H1 (cell line): ENCODE measurements around the gene PCDH20. TPM values are rescaled to one million over a fixed set of nuclear protein-coding genes. Genes with fewer than 3 reads are reported as not detected.

ENCODE experiments used
- CTCF ChIA-PET: fragments of 300-600 bp; sonication (Branson Sonifier 250); formaldehyde crosslinking; loops from one replicate; lab custom pipeline; 2021; ENCODE audit not compliant: partially characterized antibody; lab: Charles Lee
- POLR2A ChIA-PET: fragments of 300-600 bp; sonication (Branson Sonifier 250); formaldehyde crosslinking; loops from one replicate; lab custom pipeline; 2021; ENCODE audit warnings: inconsistent platforms; ENCODE audit not compliant: partially characterized antibody; lab: Charles Lee
- DNase-seq, 2 experiments: peaks; one replicate each; pipeline versions ENCODE4 v3.0.0 to v3.0.0-alpha.2; 2010 to 2022; ENCODE audit warnings: low spot score in 2 of 2, low read depth in 1 of 2, mixed read lengths in 1 of 2
- FAIRE-seq: peaks from 2 replicates; lab custom pipeline; 2011; peaks lifted over from hg19 to GRCh38; lab: Jason Lieb, UNC
- H2AFZ ChIP-seq: 2 replicates; pipeline ENCODE4 v1.8.1; 2012; ENCODE audit warnings: low read length, inconsistent platforms
- H2AK5ac ChIP-seq: 2 replicates; pipeline ENCODE4 v1.6.1; 2013; ENCODE audit warnings: low read depth, low read length
- H2BK120ac ChIP-seq: replicated peaks from 2 replicates; pipeline ENCODE3; 2013; ENCODE audit warnings: low read depth, low read length, inconsistent platforms
- H2BK12ac ChIP-seq: 2 replicates; pipeline ENCODE4 v1.6.1; 2013; ENCODE audit warnings: low read depth, low read length
- H2BK15ac ChIP-seq: 2 replicates; pipeline ENCODE4 v1.6.1; 2013; ENCODE audit warnings: low read length
- H2BK20ac ChIP-seq: 2 replicates; pipeline ENCODE4 v1.6.1; 2013; ENCODE audit warnings: low read length
- H2BK5ac ChIP-seq: 2 replicates; pipeline ENCODE4 v1.6.1; 2013; ENCODE audit warnings: low read depth, low read length
- H3K14ac ChIP-seq: 2 replicates; pipeline ENCODE4 v1.6.1; 2013; ENCODE audit warnings: inconsistent platforms; ENCODE audit not compliant: insufficient read length
- H3K18ac ChIP-seq: 2 replicates; pipeline ENCODE4 v1.6.1; 2013; ENCODE audit warnings: low read length; ENCODE audit errors: extremely low read depth
- H3K23ac ChIP-seq: 2 replicates; pipeline ENCODE4 v1.6.1; 2013; ENCODE audit warnings: inconsistent platforms; ENCODE audit not compliant: insufficient read length
- H3K23me2 ChIP-seq: 2 replicates; pipeline ENCODE4 v1.6.1; 2013; ENCODE audit warnings: low read depth, low read length
- H3K27ac ChIP-seq: 2 replicates; pipeline ENCODE4 v1.6.1; 2011; ENCODE audit warnings: low read depth, low read length, inconsistent platforms
- H3K27me3 ChIP-seq, 4 experiments: replicated peaks in 1 of 4; 1 replicate in 1 of 4; 2 replicates in 3 of 4; pipeline versions ENCODE4 v1.6.1 to v1.8.1; 2011 to 2013; ENCODE audit warnings: low read length in 3 of 4, mild to moderate bottlenecking in 3 of 4, inconsistent platforms in 2 of 4, mixed read lengths in 2 of 4, moderate library complexity in 1 of 4; ENCODE audit not compliant: control insufficient read depth in 3 of 4, insufficient read depth in 3 of 4; ENCODE audit errors: extremely low read depth in 1 of 4
- H3K36me3 ChIP-seq, 4 experiments: 2 replicates each; pipeline versions ENCODE4 v1.6.1 to v1.8.1; 2011 to 2013; ENCODE audit warnings: mild to moderate bottlenecking in 4 of 4, low read length in 3 of 4, moderate library complexity in 2 of 4, control low read depth in 1 of 4, inconsistent platforms in 1 of 4; ENCODE audit not compliant: insufficient read depth in 4 of 4, control insufficient read depth in 2 of 4
- H3K4ac ChIP-seq: replicated peaks from 2 replicates; pipeline ENCODE3; 2013; ENCODE audit warnings: low read length, low read depth, mixed read lengths, inconsistent platforms; ENCODE audit not compliant: insufficient read length
- H3K4me1 ChIP-seq, 4 experiments: replicated peaks in 1 of 4; 1 replicate in 1 of 4; 2 replicates in 3 of 4; pipeline versions ENCODE4 v1.6.1 to v1.8.1; 2011 to 2013; ENCODE audit warnings: low read length in 3 of 4, inconsistent platforms in 2 of 4, mixed read lengths in 1 of 4; ENCODE audit not compliant: insufficient read depth in 4 of 4, control insufficient read depth in 3 of 4
- H3K4me2 ChIP-seq, 2 experiments: 2 replicates each; pipeline versions ENCODE4 v1.6.1 to v1.8.1; 2011 to 2013; ENCODE audit warnings: low read depth in 2 of 2, low read length in 2 of 2, control low read depth in 1 of 2, inconsistent platforms in 1 of 2, mild to moderate bottlenecking in 1 of 2; ENCODE audit not compliant: insufficient read depth in 1 of 2
- H3K4me3 ChIP-seq, 4 experiments: fragments of 200-600, 300-600 bp in 1 of 4; sonication (generic), shearing (Covaris generic), sonication (Bioruptor Twin) in 1 of 4; 2 replicates each; pipeline versions ENCODE4 v1.5.1 to v1.8.1; 2011 to 2016; ENCODE audit warnings: low read length in 4 of 4, low read depth in 3 of 4, control low read depth in 2 of 4, inconsistent platforms in 2 of 4, mild to moderate bottlenecking in 2 of 4, mixed read lengths in 1 of 4, moderate library complexity in 1 of 4; ENCODE audit not compliant: insufficient read depth in 2 of 4; ENCODE audit errors: extremely low read depth in 1 of 4
- H3K56ac ChIP-seq: replicated peaks from 2 replicates; pipeline ENCODE3; 2013; ENCODE audit warnings: low read depth, mild to moderate bottlenecking, mixed read lengths, low read length, inconsistent platforms; ENCODE audit not compliant: insufficient read length
- H3K79me1 ChIP-seq: 2 replicates; pipeline ENCODE4 v1.6.1; 2013; ENCODE audit warnings: low read depth, low read length, control low read depth
- H3K79me2 ChIP-seq, 2 experiments: 2 replicates each; pipeline versions ENCODE4 v1.6.1 to v1.8.1; 2012 to 2013; ENCODE audit warnings: low read length in 2 of 2, mild to moderate bottlenecking in 2 of 2, inconsistent platforms in 1 of 2; ENCODE audit not compliant: insufficient read depth in 2 of 2, control insufficient read depth in 1 of 2
- H3K9ac ChIP-seq, 4 experiments: replicated peaks in 1 of 4; 1 replicate in 1 of 4; 2 replicates in 3 of 4; pipeline versions ENCODE4 v1.6.1 to v1.8.1; 2011 to 2013; ENCODE audit warnings: low read depth in 3 of 4, low read length in 3 of 4, control low read depth in 2 of 4, mild to moderate bottlenecking in 2 of 4, moderate library complexity in 2 of 4, inconsistent platforms in 1 of 4; ENCODE audit errors: extremely low read depth in 1 of 4
- H3K9me3 ChIP-seq, 2 experiments: 2 replicates each; pipeline versions ENCODE4 v1.6.1 to v1.8.1; 2012 to 2013; ENCODE audit warnings: mild to moderate bottlenecking in 2 of 2, moderate library complexity in 2 of 2, control low read depth in 1 of 2, inconsistent platforms in 1 of 2, low read depth in 1 of 2, low read length in 1 of 2, mixed read lengths in 1 of 2; ENCODE audit not compliant: insufficient read depth in 2 of 2
- H4K20me1 ChIP-seq, 2 experiments: replicated peaks in 1 of 2; 2 replicates each; pipeline versions ENCODE3 to v1.8.1; 2011 to 2013; ENCODE audit warnings: inconsistent platforms in 2 of 2, low read length in 2 of 2, mild to moderate bottlenecking in 1 of 2; ENCODE audit not compliant: insufficient read depth in 2 of 2, control insufficient read depth in 1 of 2
- H4K5ac ChIP-seq: 2 replicates; pipeline ENCODE4 v1.6.1; 2013; ENCODE audit warnings: low read length, low read depth, mixed read lengths, inconsistent platforms; ENCODE audit not compliant: insufficient read length
- H4K8ac ChIP-seq: 2 replicates; pipeline ENCODE4 v1.8.0; 2013; ENCODE audit warnings: mild to moderate bottlenecking, moderate library complexity, low read length, inconsistent platforms; ENCODE audit not compliant: insufficient read depth; ENCODE audit errors: extremely low read depth
- H4K91ac ChIP-seq: replicated peaks from 2 replicates; pipeline ENCODE3; 2013; ENCODE audit warnings: low read length, mixed read lengths, inconsistent platforms; ENCODE audit not compliant: insufficient read length
- JUN ChIP-seq: IDR thresholded peaks from 2 replicates; pipeline ENCODE4 v1.6.1; 2011; ENCODE audit warnings: low read depth, mild to moderate bottlenecking, improper control_type of control experiment, low read length
- KDM1A ChIP-seq: fragments of 200-600, 300-600 bp; sonication (generic); IDR thresholded peaks from 2 replicates; pipeline ENCODE4 v1.7.1; 2016; ENCODE audit warnings: mild to moderate bottlenecking, low read length, borderline replicate concordance
- KDM4A ChIP-seq: IDR thresholded peaks from one replicate; pipeline ENCODE4 v1.7.1; 2012; ENCODE audit warnings: low read depth, mild to moderate bottlenecking, moderate library complexity, low read length, inconsistent platforms; ENCODE audit not compliant: severe bottlenecking
- POLR2A ChIP-seq, 2 experiments: IDR thresholded peaks; 1 replicate in 1 of 2; 2 replicates in 1 of 2; pipeline ENCODE4 v1.6.1; 2011; ENCODE audit warnings: low read depth in 2 of 2, low read length in 2 of 2, mild to moderate bottlenecking in 2 of 2; ENCODE audit errors: control extremely low read depth in 1 of 2
- POLR2AphosphoS5 ChIP-seq: IDR thresholded peaks from 2 replicates; pipeline ENCODE4 v1.6.1; 2011; ENCODE audit warnings: low read depth, low read length
- SIRT6 ChIP-seq: IDR thresholded peaks from one replicate; pipeline ENCODE4 v1.7.1; 2012; ENCODE audit warnings: low read length, inconsistent platforms
- TAF1 ChIP-seq: IDR thresholded peaks from 2 replicates; pipeline ENCODE4 v1.6.1; 2011; ENCODE audit warnings: mild to moderate bottlenecking, low read depth, low read length
- WGBS, 2 experiments: shearing (Covaris generic) in 1 of 2; methylation state at CpG; one replicate each; pipeline versions ENCODE4 v1.1.6 to v1.1.7; 2013 to 2015; ENCODE audit warnings: low lambda C conversion rate in 2 of 2, mixed read lengths in 2 of 2, inconsistent platforms in 1 of 2, low coverage in 1 of 2, missing lambda C conversion rate in 1 of 2; ENCODE audit not compliant: insufficient replicate concordance in 2 of 2, insufficient coverage in 1 of 2, insufficient read length in 1 of 2; ENCODE audit errors: extremely low coverage in 1 of 2, missing lambda C conversion rate in 1 of 2; 5-methylcytosine and 5-hydroxymethylcytosine counted together
- polyA plus RNA-seq, 7 experiments: library from polyadenylated mRNA; depleted of rRNA in 3 of 7; stranded (reverse) in 5 of 7; unstranded in 2 of 7; fragments of >200 nt in 5 of 7; fragments of 200-250 nt in 2 of 7; gene quantifications; 1 replicate in 5 of 7; 2 replicates in 1 of 7; 4 replicates in 1 of 7; pipeline versions ENCODE4 v1.2.1 to v1.2.3, GENCODE V29; 2011 to 2013; ENCODE audit warnings: missing spikeins in 2 of 7, mixed read lengths in 2 of 7
- total RNA-seq: library from RNA; stranded (reverse); fragmentation: NEBNext Ultra II Directional; extraction: Animal tissue kit (Norgen Biotek cat#: 25700); gene quantifications from 2 replicates; pipeline ENCODE4 v1.2.1, GENCODE V29; 2021

The PCDH20 gene
- total and polyA plus RNA-seq, 2 of the 8 experiments (the other 6 are each of a cell fraction or from before 2014, with no cell fraction given) = 0.65 to 2.2 TPM

DNA sequence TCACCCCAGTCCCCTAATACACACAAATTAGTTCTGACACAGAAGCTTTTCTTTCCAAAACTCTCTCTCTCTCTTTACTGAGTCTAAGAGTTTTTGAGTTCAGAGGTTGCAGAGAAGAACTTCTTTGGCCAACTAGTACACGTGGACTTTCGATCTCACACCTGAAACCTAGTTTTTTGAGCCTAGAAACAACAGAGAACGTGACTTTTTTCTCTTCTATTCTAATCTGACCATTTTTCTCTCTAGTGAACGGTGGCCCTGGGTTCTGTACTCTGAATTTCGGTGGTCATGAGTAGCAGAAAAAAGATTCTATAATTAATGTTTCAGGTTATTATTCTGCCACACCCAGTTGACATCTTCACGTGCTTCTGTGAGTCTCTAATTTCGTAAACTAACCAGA lies 24.2 kb downstream of the PCDH20 start:
- no peaks in the 10 kb centered on the region for H3K36me3 ChIP-seq
- CTCF ChIA-PET = interaction anchor here (1.1 kb wide), 1 partner anchor 19 kb away, joined by 3 read pairs; no protein-coding TSS in a partner anchor
- TF ChIP-seq POLR2AphosphoS5 = no peak
- TF ChIP-seq SIRT6 = no peak
- no peak for TF ChIP-seq KDM1A
- TF ChIP-seq TAF1 = no peak
- TF ChIP-seq JUN = no peak
- TF ChIP-seq POLR2A (IDR thresholded peaks at IDR 0.05; ENCODE audit: control extremely low read depth in 1 of 2, low read depth in 2 of 2, low read length in 2 of 2) = no peak
- TF ChIP-seq KDM4A = no peak

More for the DNA sequence above, 24.2 kb downstream of the PCDH20 start:
- no peak overlapping the region for H4K91ac ChIP-seq
- FAIRE-seq = no peak
- H3K79me2 ChIP-seq = no peaks in the 10 kb centered on the region
- H2AFZ ChIP-seq = peak overlapping the region; percentile 15; the same call in 1 of the 2 replicates
- 0 out of 2 replicates have a peak, but pooled peaks cover 2% of the 10 kb centered on the region for H3K23me2 ChIP-seq
- H3K27me3 ChIP-seq = no peaks in the 10 kb centered on the region
- 91% methylated on average over 7 of the region's 7 CpGs; no CpG with 5 or more reads in 1 of the 2 experiments for WGBS, 2 experiments
- H2BK12ac ChIP-seq = no peak overlapping the region
- no peak overlapping the region for H2AK5ac ChIP-seq
- H2BK15ac ChIP-seq = no peak overlapping the region
- H4K20me1 ChIP-seq = no peaks in the 10 kb centered on the region
- no peak overlapping the region for H3K14ac ChIP-seq
- no peak overlapping the region for H3K4me3 ChIP-seq
- POLR2A ChIA-PET = no interaction called here
- no peak overlapping the region for H3K27ac ChIP-seq
- H3K18ac ChIP-seq = no peak overlapping the region
- no peak overlapping the region for H3K56ac ChIP-seq
- H3K4ac ChIP-seq = no peak overlapping the region
- H3K4me1 ChIP-seq = no peaks in the 10 kb centered on the region
- H3K4me2 ChIP-seq = no peak overlapping the region
- no peak overlapping the region for H2BK20ac ChIP-seq
- no peak for DNase-seq
- no peak overlapping the region for H4K8ac ChIP-seq
- H3K23ac ChIP-seq = no peak overlapping the region
- no peak overlapping the region for H2BK120ac ChIP-seq
- H3K9ac ChIP-seq = no peak overlapping the region
- H4K5ac ChIP-seq = no peak overlapping the region
- H3K79me1 ChIP-seq = no peaks in the 10 kb centered on the region
- H3K9me3 ChIP-seq = no peaks in the 10 kb centered on the region
- H2BK5ac ChIP-seq = no peak overlapping the region
